Lung (tissue), 12 donors: ENCODE measurements around the gene CCDC148. TPM values are rescaled to one million over a fixed set of nuclear protein-coding genes. Genes with fewer than 3 reads are reported as not detected.

ENCODE experiments used
- ATAC-seq: fragments of 200-7000 bp; cut with Tn5 transposase; one replicate; pipeline ENCODE4 v1.9.1; 2020; ENCODE audit warnings: moderate number of reproducible peaks; ENCODE audit not compliant: insufficient read depth, low FRiP score
- DNase-seq, 3 donors: peaks; one replicate each; pipeline ENCODE4 v3.0.0-alpha.2; 2013 to 2017
- H3K27ac ChIP-seq, 2 donors: one replicate each; pipeline ENCODE4 v1.5.1; 2013; ENCODE audit warnings: mild to moderate bottlenecking in 2 of 2, moderate library complexity in 2 of 2, control low read depth in 1 of 2, inconsistent platforms in 1 of 2, low read depth in 1 of 2, low read length in 1 of 2
- H3K27me3 ChIP-seq, 3 donors: one replicate each; pipeline ENCODE4 v1.5.1; 2013; ENCODE audit warnings: low read length in 2 of 3; ENCODE audit not compliant: control insufficient read depth in 3 of 3, insufficient read depth in 3 of 3
- H3K36me3 ChIP-seq, 4 donors: one replicate each; pipeline ENCODE4 v1.5.1; 2013; ENCODE audit warnings: low read length in 4 of 4, mild to moderate bottlenecking in 1 of 4, moderate library complexity in 1 of 4; ENCODE audit not compliant: control insufficient read depth in 4 of 4, insufficient read depth in 4 of 4
- H3K4me1 ChIP-seq, 5 donors: one replicate each; pipeline ENCODE4 v1.5.1; 2013; ENCODE audit warnings: low read length in 5 of 5, mild to moderate bottlenecking in 2 of 5, moderate library complexity in 1 of 5; ENCODE audit not compliant: control insufficient read depth in 5 of 5, insufficient read depth in 5 of 5
- H3K4me3 ChIP-seq: one replicate; pipeline ENCODE4 v1.5.1; 2013; ENCODE audit warnings: mild to moderate bottlenecking, control low read depth, moderate library complexity
- H3K9ac ChIP-seq, 2 donors: one replicate each; pipeline ENCODE4 v1.5.1; 2013; ENCODE audit warnings: low read length in 2 of 2, control low read depth in 1 of 2; ENCODE audit not compliant: insufficient read depth in 1 of 2
- H3K9me3 ChIP-seq, 4 donors: one replicate each; pipeline ENCODE4 v1.5.1; 2013; ENCODE audit warnings: low read length in 3 of 4, mild to moderate bottlenecking in 1 of 4, moderate library complexity in 1 of 4; ENCODE audit not compliant: control insufficient read depth in 4 of 4, insufficient read depth in 3 of 4
- CTCF ChIP-seq: IDR thresholded peaks from 2 replicates; pipeline ENCODE4 v1.5.1; 2012; ENCODE audit warnings: mild to moderate bottlenecking; ENCODE audit errors: control extremely low read depth, extremely low read depth
- WGBS, 2 donors: extraction: QIAGEN DNeasy Blood & Tissue Kit; methylation state at CpG; one replicate each; pipeline ENCODE4 v1.1.7; 2013; 5-methylcytosine and 5-hydroxymethylcytosine counted together
- polyA plus RNA-seq, 2 donors: library from polyadenylated mRNA; stranded (reverse); fragments of 200-250 nt; gene quantifications; one replicate each; pipeline ENCODE4 v1.2.1, GENCODE V29; 2013
- total RNA-seq, 2 donors: library from RNA; depleted of rRNA in 1 of 2; stranded (reverse); fragments of >200 nt in 1 of 2; gene quantifications; one replicate each; pipeline ENCODE4 v1.2.1, GENCODE V29; 2014 to 2021
- donor health status: control.
- donor health status: control.
- donor health status: Bipolar disorder and iron deficiency.
- donor health status: healthy.
- donor health status: DM: yes; HTN: yes; CAD: no.

CCDC148 gene
- total and polyA plus RNA-seq, 4 donors = 0.61 to 8.6 (median 2.5) TPM

DNA sequence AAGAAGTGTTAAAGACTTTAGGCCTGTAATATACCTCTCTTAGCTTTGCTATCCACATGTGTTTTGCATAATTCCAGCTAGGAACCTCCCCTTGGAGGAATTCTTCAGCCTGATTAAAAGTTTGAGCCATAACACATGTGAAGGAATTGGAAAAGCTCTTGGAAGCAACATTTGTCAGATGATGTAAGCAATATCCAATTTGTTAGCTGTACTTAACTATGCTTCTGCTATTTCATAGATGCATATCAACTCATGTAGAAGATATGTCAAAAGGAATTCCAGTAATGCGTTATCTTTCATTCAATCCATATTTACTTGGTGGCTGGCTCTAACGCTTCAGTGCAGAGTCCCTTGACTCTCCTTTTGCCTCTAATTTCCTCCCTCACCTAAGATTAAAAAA is 46.4 kb upstream of the CCDC148 start:
- Histone ChIP-seq H3K9ac (no peak overlapping the region), H3K4me3 (no peak overlapping the region), H3K9me3 (peaks cover 0 to 2% (median 0%) of the 10 kb centered on the region in 4 donors), H3K36me3 (peaks cover 0 to 2% (median 0%) of the 10 kb centered on the region in 4 donors), H3K27me3 (no peaks in the 10 kb centered on the region), H3K27ac (no peak overlapping the region), H3K4me1 (peaks cover 6 to 29% (median 8%) of the 10 kb centered on the region in 5 donors)
- DNase-seq (peak in 1 of 3 donors; percentile 24), ATAC-seq (no peak)
- no peak for TF ChIP-seq CTCF
- 63 to 66% methylated on average over 2 of the region's 2 CpGs for WGBS, 2 donors

DNA sequence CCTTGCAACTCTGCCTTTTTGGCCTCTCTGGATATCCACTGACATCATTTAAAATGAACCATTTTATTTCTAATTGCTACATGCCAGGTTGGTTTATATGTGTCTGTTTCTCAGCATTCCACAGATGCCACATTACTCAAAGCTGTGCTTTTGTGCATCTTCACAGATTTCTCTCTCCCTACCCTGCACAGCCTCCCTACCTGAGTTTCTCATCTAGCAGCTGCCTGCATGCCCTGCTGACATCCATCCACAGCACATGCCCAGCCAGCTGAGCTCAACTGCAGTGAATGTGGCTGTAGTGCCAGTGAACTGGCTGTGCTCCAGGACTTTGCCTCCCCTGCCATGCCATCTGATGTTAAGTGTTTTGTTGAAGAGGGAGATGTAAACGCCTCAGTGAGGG is 44.7 kb upstream of the CCDC148 start:
- H3K27me3 ChIP-seq = no peaks in the 10 kb centered on the region
- peaks cover 6 to 29% (median 8%) of the 10 kb centered on the region in 5 donors for H3K4me1 ChIP-seq
- 52 to 79% methylated on average over 1 of the region's 1 CpG for WGBS, 2 donors
- H3K27ac ChIP-seq = no peak overlapping the region
- H3K9me3 ChIP-seq = peaks cover 0 to 2% (median 0%) of the 10 kb centered on the region in 4 donors
- H3K36me3 ChIP-seq = peaks cover 0 to 2% (median 0%) of the 10 kb centered on the region in 4 donors
- H3K4me3 ChIP-seq = no peak overlapping the region
- TF ChIP-seq CTCF = no peak
- no peak for DNase-seq
- H3K9ac ChIP-seq = no peak overlapping the region
- no peak for ATAC-seq

DNA sequence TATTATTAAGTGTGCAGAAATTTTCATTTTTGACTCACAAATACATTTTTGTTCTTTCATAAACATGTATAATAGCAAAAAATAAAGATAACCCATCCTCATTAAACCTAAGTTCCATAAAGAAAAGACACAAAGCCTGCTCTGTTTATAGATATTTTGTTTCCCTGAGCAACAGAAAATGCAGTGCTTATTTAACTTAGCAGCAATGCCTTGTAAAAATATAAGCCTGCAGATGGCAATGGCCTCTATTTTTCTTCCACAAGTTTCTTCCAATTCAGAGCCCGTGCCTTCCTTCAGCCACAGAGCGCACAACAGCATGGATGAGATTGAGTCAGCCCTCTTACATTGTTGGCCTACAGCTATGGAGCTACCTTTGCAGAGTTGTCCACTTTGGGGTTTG is 43.8 kb upstream of the CCDC148 start:
- no peak for ATAC-seq
- DNase-seq = no peak
- 94 to 97% methylated on average over 2 of the region's 2 CpGs for WGBS, 2 donors
- no peak overlapping the region for H3K4me3 ChIP-seq
- TF ChIP-seq CTCF = no peak
- no peak overlapping the region for H3K27ac ChIP-seq
- H3K9ac ChIP-seq = no peak overlapping the region
- H3K36me3 ChIP-seq = peaks cover 0 to 2% (median 0%) of the 10 kb centered on the region in 4 donors
- no peaks in the 10 kb centered on the region for H3K27me3 ChIP-seq
- H3K4me1 ChIP-seq = peaks cover 2 to 22% (median 8%) of the 10 kb centered on the region in 5 donors
- no peaks in the 10 kb centered on the region for H3K9me3 ChIP-seq

- ATAC-seq = no peak
- no peak overlapping the region for H3K27ac ChIP-seq
- TF ChIP-seq CTCF = no peak
- no peaks in the 10 kb centered on the region for H3K27me3 ChIP-seq
- peaks cover 0 to 22% (median 8%) of the 10 kb centered on the region in 5 donors for H3K4me1 ChIP-seq
- H3K9me3 ChIP-seq = no peaks in the 10 kb centered on the region
- DNase-seq = no peak
- H3K36me3 ChIP-seq = peaks cover 0 to 2% (median 0%) of the 10 kb centered on the region in 4 donors
- WGBS, 2 donors = 87 to 95% methylated on average over 2 of the region's 2 CpGs
- H3K9ac ChIP-seq = no peak overlapping the region
- H3K4me3 ChIP-seq = no peak overlapping the region
These were observed 42.8 kb upstream of the CCDC148 start for GRCh38 chr2:158499383-158499782.
